HepG2 (cell line): ENCODE measurements around the gene CTNNBL1. TPM values are rescaled to one million over a fixed set of nuclear protein-coding genes. Genes with fewer than 3 reads are reported as not detected.
A peak's percentile ranks its signal among the peaks of the same experiment; 100 is the strongest.

Experiments
- ADNP ChIP-seq: sonication (generic); formaldehyde crosslinking; IDR thresholded peaks from 2 replicates; pipeline ENCODE4 v1.4.0; 2020; ENCODE audit warnings: missing genetic modification reagents
- GABPB1 ChIP-seq: IDR thresholded peaks from 2 replicates; pipeline ENCODE4 v1.6.1; 2016; ENCODE audit warnings: mild to moderate bottlenecking, missing genetic modification reagents, moderate library complexity, missing compliant biosample characterization
- HOXA9 ChIP-seq: sonication (generic); formaldehyde crosslinking; IDR thresholded peaks from 2 replicates; pipeline ENCODE4 v1.8.1; 2022; ENCODE audit warnings: missing genetic modification reagents, mild to moderate bottlenecking, moderate library complexity, borderline replicate concordance
- LCORL ChIP-seq, 2 experiments: fragments of 450-650 bp in 1 of 2; sonication (generic) in 1 of 2; formaldehyde crosslinking in 1 of 2; IDR thresholded peaks; 2 replicates each; pipeline versions ENCODE4 v1.5.0 to v1.6.1; 2017 to 2020; ENCODE audit warnings: antibody characterized with exemption in 1 of 2, missing genetic modification reagents in 1 of 2
- MIER3 ChIP-seq: IDR thresholded peaks from 2 replicates; pipeline ENCODE4 v1.6.1; 2016; ENCODE audit warnings: missing compliant biosample characterization, borderline replicate concordance
- NR2C2 ChIP-seq: sonication (generic); formaldehyde crosslinking; IDR thresholded peaks from 2 replicates; pipeline ENCODE4 v1.4.0; 2020; ENCODE audit warnings: missing genetic modification reagents, mild to moderate bottlenecking, moderate library complexity, borderline replicate concordance
- SP4 ChIP-seq: sonication (generic); formaldehyde crosslinking; IDR thresholded peaks from 2 replicates; pipeline ENCODE4 v1.8.1; 2023; ENCODE audit warnings: mild to moderate bottlenecking, missing genetic modification reagents
- ZC3H13 ChIP-seq: sonication (generic); formaldehyde crosslinking; IDR thresholded peaks from 2 replicates; pipeline ENCODE4 v1.8.1; 2023; ENCODE audit warnings: mild to moderate bottlenecking, missing genetic modification reagents, moderate library complexity
- ZNF143 ChIP-seq: sonication (generic); formaldehyde crosslinking; IDR thresholded peaks from 2 replicates; pipeline ENCODE4 v1.4.0; 2020; ENCODE audit warnings: missing genetic modification reagents
- ZNF460 ChIP-seq: sonication (generic); formaldehyde crosslinking; IDR thresholded peaks from 2 replicates; pipeline ENCODE4 v1.5.1; 2020; ENCODE audit warnings: missing genetic modification reagents, mild to moderate bottlenecking, borderline replicate concordance
- polyA plus RNA-seq, 8 experiments: library from polyadenylated mRNA; depleted of rRNA in 3 of 8; stranded (reverse) in 7 of 8; unstranded in 1 of 8; fragments of >200 nt; fragmentation: Illumina TruSeq in 4 of 8; extraction: Trizol in 4 of 8; gene quantifications; 2 replicates each; pipeline versions ENCODE4 v1.2.1 to v1.2.3, GENCODE V29; 2011 to 2016; ENCODE audit warnings: low read depth in 4 of 8, missing spikeins in 1 of 8, mixed read lengths in 1 of 8; ENCODE audit not compliant: insufficient read depth in 1 of 8
- total RNA-seq, 5 experiments: library from RNA; depleted of rRNA; stranded (reverse); fragments of >200 nt; fragmentation: Illumina TruSeq; extraction: Trizol; gene quantifications; 2 replicates each; pipeline ENCODE4 v1.2.3, GENCODE V29; 2016; ENCODE audit warnings: low read depth in 1 of 5
- TF ChIP-seq, protein P1 (sequence below): fragments of 450-650 bp; IDR thresholded peaks from 2 replicates; pipeline ENCODE4 v1.6.1; 2016
- TF ChIP-seq, protein P2 (sequence below): IDR thresholded peaks from 2 replicates; pipeline ENCODE4 v1.6.1; 2012; ENCODE audit warnings: low read depth, low read length, improper control_type of control experiment
- TF ChIP-seq, protein P3 (sequence below): sonication (generic); formaldehyde crosslinking; IDR thresholded peaks from 2 replicates; pipeline ENCODE4 v1.4.0; 2020; ENCODE audit warnings: missing genetic modification reagents
- TF ChIP-seq, protein P4 (sequence below): sonication (generic); formaldehyde crosslinking; IDR thresholded peaks from 2 replicates; pipeline ENCODE4 v1.5.1; 2020; ENCODE audit warnings: mild to moderate bottlenecking, missing genetic modification reagents, moderate library complexity
- TF ChIP-seq, protein P5 (sequence below): sonication (generic); formaldehyde crosslinking; IDR thresholded peaks from 2 replicates; pipeline ENCODE4 v1.4.0; 2020; ENCODE audit warnings: missing genetic modification reagents

CTNNBL1 gene
- total and polyA plus RNA-seq, 2 of the 13 experiments (the other 11 are each of a cell fraction or from before 2014, with no cell fraction given) = 49.3 to 94.6 TPM

DNA sequence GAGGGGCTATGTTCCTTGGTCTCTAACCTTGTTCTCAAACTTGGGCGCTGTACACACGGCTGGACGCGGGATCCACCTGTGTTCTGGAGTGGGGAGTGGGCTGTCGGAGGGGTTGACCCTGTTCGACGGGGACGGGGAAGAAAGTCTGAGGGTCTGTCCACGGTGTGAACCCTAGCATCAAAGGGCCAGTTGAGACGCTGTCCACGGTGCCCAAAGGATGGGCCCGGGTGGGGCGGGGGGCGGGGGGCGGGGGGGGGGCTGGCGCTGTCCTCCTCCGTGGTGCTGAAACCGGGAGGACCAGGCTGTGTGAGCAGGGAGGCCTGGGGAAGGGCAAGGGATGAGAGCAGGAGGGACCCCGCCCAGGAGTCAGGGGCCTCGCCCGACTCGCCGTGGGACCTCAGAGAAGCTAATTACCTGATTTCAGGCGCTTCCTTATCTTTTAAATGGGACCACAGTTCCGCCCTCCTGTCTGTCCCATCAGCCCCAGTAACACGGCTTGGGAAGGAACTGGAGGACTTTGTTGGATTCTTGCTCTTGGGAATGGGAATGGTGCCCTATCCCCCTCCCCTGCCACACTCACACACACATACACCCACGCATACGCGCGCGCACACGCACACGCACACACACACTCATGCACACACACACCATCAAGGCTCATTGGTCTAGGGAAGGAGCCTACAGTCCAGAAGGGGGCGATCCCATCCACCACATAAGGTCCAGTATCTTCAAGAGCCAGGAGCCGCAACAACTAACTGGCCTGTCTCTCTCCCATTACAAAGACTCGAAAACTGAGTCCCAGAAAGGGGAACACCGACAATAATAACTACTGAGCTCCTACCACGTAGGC is 208.0 kb downstream of the CTNNBL1 start (continued):
- TF ChIP-seq, protein P1, sequence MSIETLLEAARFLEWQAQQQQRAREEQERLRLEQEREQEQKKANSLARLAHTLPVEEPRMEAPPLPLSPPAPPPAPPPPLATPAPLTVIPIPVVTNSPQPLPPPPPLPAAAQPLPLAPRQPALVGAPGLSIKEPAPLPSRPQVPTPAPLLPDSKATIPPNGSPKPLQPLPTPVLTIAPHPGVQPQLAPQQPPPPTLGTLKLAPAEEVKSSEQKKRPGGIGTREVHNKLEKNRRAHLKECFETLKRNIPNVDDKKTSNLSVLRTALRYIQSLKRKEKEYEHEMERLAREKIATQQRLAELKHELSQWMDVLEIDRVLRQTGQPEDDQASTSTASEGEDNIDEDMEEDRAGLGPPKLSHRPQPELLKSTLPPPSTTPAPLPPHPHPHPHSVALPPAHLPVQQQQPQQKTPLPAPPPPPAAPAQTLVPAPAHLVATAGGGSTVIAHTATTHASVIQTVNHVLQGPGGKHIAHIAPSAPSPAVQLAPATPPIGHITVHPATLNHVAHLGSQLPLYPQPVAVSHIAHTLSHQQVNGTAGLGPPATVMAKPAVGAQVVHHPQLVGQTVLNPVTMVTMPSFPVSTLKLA = no peak
- TF ChIP-seq, protein P2, sequence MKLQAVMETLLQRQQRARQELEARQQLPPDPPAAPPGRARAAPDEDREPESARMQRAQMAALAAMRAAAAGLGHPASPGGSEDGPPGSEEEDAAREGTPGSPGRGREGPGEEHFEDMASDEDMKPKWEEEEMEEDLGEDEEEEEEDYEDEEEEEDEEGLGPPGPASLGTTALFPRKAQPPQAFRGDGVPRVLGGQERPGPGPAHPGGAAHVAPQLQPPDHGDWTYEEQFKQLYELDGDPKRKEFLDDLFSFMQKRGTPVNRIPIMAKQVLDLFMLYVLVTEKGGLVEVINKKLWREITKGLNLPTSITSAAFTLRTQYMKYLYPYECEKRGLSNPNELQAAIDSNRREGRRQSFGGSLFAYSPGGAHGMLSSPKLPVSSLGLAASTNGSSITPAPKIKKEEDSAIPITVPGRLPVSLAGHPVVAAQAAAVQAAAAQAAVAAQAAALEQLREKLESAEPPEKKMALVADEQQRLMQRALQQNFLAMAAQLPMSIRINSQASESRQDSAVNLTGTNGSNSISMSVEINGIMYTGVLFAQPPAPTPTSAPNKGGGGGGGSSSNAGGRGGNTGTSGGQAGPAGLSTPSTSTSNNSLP = no peak
- TF ChIP-seq GABPB1 (no peak), ZNF460 (no peak), ZNF143 (CRISPR knock-in tag) (no peak), HOXA9 (CRISPR knock-in tag) (no peak), ADNP (no peak), SP4 (CRISPR knock-in tag) (no peak), ZC3H13 (CRISPR knock-in tag) (no peak), LCORL (IDR thresholded peaks at IDR 0.05) (no peak), LCORL (CRISPR knock-in tag; IDR thresholded peaks at IDR 0.05) (no peak), NR2C2 (CRISPR knock-in tag) (no peak), MIER3 (CRISPR knock-in tag) (no peak)
- TF ChIP-seq, protein P3, sequence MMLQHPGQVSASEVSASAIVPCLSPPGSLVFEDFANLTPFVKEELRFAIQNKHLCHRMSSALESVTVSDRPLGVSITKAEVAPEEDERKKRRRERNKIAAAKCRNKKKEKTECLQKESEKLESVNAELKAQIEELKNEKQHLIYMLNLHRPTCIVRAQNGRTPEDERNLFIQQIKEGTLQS (CRISPR knock-in tag) = no peak
- TF ChIP-seq, protein P4, sequence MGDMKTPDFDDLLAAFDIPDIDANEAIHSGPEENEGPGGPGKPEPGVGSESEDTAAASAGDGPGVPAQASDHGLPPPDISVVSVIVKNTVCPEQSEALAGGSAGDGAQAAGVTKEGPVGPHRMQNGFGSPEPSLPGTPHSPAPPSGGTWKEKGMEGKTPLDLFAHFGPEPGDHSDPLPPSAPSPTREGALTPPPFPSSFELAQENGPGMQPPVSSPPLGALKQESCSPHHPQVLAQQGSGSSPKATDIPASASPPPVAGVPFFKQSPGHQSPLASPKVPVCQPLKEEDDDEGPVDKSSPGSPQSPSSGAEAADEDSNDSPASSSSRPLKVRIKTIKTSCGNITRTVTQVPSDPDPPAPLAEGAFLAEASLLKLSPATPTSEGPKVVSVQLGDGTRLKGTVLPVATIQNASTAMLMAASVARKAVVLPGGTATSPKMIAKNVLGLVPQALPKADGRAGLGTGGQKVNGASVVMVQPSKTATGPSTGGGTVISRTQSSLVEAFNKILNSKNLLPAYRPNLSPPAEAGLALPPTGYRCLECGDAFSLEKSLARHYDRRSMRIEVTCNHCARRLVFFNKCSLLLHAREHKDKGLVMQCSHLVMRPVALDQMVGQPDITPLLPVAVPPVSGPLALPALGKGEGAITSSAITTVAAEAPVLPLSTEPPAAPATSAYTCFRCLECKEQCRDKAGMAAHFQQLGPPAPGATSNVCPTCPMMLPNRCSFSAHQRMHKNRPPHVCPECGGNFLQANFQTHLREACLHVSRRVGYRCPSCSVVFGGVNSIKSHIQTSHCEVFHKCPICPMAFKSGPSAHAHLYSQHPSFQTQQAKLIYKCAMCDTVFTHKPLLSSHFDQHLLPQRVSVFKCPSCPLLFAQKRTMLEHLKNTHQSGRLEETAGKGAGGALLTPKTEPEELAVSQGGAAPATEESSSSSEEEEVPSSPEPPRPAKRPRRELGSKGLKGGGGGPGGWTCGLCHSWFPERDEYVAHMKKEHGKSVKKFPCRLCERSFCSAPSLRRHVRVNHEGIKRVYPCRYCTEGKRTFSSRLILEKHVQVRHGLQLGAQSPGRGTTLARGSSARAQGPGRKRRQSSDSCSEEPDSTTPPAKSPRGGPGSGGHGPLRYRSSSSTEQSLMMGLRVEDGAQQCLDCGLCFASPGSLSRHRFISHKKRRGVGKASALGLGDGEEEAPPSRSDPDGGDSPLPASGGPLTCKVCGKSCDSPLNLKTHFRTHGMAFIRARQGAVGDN = peak; percentile 8; the same call in 1 of the 2 replicates
- TF ChIP-seq, protein P5, sequence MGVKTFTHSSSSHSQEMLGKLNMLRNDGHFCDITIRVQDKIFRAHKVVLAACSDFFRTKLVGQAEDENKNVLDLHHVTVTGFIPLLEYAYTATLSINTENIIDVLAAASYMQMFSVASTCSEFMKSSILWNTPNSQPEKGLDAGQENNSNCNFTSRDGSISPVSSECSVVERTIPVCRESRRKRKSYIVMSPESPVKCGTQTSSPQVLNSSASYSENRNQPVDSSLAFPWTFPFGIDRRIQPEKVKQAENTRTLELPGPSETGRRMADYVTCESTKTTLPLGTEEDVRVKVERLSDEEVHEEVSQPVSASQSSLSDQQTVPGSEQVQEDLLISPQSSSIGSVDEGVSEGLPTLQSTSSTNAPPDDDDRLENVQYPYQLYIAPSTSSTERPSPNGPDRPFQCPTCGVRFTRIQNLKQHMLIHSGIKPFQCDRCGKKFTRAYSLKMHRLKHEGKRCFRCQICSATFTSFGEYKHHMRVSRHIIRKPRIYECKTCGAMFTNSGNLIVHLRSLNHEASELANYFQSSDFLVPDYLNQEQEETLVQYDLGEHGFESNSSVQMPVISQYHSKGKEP (CRISPR knock-in tag) = no peak
